Activated B cell treated with CpG ODN at 0.5 μM for 24 hours (primary cell): ENCODE measurements around the gene DBN1. TPM values are rescaled to one million over a fixed set of nuclear protein-coding genes. Genes with fewer than 3 reads are reported as not detected.

Experiments
- ATAC-seq: fragments of 200-7000 bp; cut with Tn5 transposase; one replicate; pipeline ENCODE4 v1.10.0; 2021; ENCODE audit warnings: low read depth, mild to moderate bottlenecking, moderate library complexity
- CTCF ChIA-PET: fragments of 350-600 bp; sonication (Branson Sonifier 250); formaldehyde crosslinking; loops from one replicate; lab custom pipeline; 2021; ENCODE audit warnings: antibody characterized with exemption; lab: Charles Lee
- POLR2A ChIA-PET: fragments of 350-600 bp; sonication (Branson Sonifier 250); formaldehyde crosslinking; loops from one replicate; lab custom pipeline; 2021; ENCODE audit warnings: antibody characterized with exemption; lab: Charles Lee
- DNase-seq: peaks from one replicate; pipeline ENCODE4 v3.0.0; 2022
- H3K27ac Mint-ChIP-seq: one replicate; pipeline ENCODE4 v1.8.0; 2020; ENCODE audit warnings: mixed read lengths
- H3K27me3 Mint-ChIP-seq: one replicate; pipeline ENCODE4 v1.8.0; 2021; ENCODE audit warnings: mixed read lengths
- H3K36me3 Mint-ChIP-seq: one replicate; pipeline ENCODE4 v1.8.0; 2021; ENCODE audit warnings: low read depth, mixed read lengths
- H3K4me1 Mint-ChIP-seq: one replicate; pipeline ENCODE4 v1.8.0; 2021; ENCODE audit warnings: mixed read lengths
- H3K4me3 Mint-ChIP-seq: one replicate; pipeline ENCODE4 v1.8.0; 2020; ENCODE audit warnings: mild to moderate bottlenecking, mixed read lengths
- H3K9me3 Mint-ChIP-seq: one replicate; pipeline ENCODE4 v1.8.0; 2020; ENCODE audit warnings: mixed read lengths
- CTCF ChIP-seq: fragments of 200-600 bp; IDR thresholded peaks from one replicate; pipeline ENCODE4 v1.8.0; 2022; ENCODE audit warnings: antibody characterized with exemption, mild to moderate bottlenecking
- intact Hi-C: fragments of 100-400 bp; cut with micrococcal nuclease; formaldehyde crosslinking; loops from one replicate; pipeline ENCODE4 v1.15.1; 2024
- total RNA-seq: library from RNA; stranded (reverse); gene quantifications from 2 replicates; pipeline ENCODE4 v1.2.3, GENCODE V29; 2022

Gene DBN1
- total RNA-seq, 1 donor from 2014 or later: 3.9 TPM

GRCh38 chr5:177438468-177438867, 35.0 kb downstream of the DBN1 start:
- POLR2A ChIA-PET: interaction anchor here (0.8 to 3.2 kb wide), 2 partner anchors 11 kb away, joined by 4 to 14 read pairs; partner anchors contain the start of gene GRK6

GRCh38 chr5:177437623-177438022, 35.8 kb downstream of the DBN1 start:
- no peaks in the 10 kb centered on the region for H3K27me3 Mint-ChIP-seq
- POLR2A ChIA-PET: interaction anchor here (0.6 to 3.2 kb wide), 3 partner anchors 11 to 20 kb away, joined by 3 to 14 read pairs (median 4); partner anchors contain the start of gene GRK6
- CTCF ChIA-PET: interaction anchor here (1.6 kb wide), 1 partner anchor 47 kb away, joined by 3 read pairs; no protein-coding TSS in a partner anchor

More at GRCh38 chr5:177438468-177438867, 35.0 kb downstream of the DBN1 start:
- no peaks in the 10 kb centered on the region for H3K27me3 Mint-ChIP-seq
- no peaks in the 10 kb centered on the region for H3K9me3 Mint-ChIP-seq
- no peak for DNase-seq
- no peak for ATAC-seq
- CTCF ChIA-PET: interaction anchor here (1.6 kb wide), 1 partner anchor 48 kb away, joined by 3 read pairs; no protein-coding TSS in a partner anchor
- peaks cover 21% of the 10 kb centered on the region for H3K4me1 Mint-ChIP-seq
- intact Hi-C loops: no loop called here
- peaks cover 78% of the 10 kb centered on the region for H3K36me3 Mint-ChIP-seq
- H3K27ac Mint-ChIP-seq: no peak overlapping the region
- H3K4me3 Mint-ChIP-seq: no peak overlapping the region
- no peak for TF ChIP-seq CTCF

GRCh38 chr5:177435847-177436536, 37.4 kb downstream of the DBN1 start:
- TF ChIP-seq CTCF: no peak
- no peak overlapping the region for H3K4me3 Mint-ChIP-seq
- intact Hi-C loops: no loop called here

More at GRCh38 chr5:177437623-177438022, 35.8 kb downstream of the DBN1 start:
- ATAC-seq (no peak), DNase-seq (no peak)
- H3K4me1 Mint-ChIP-seq: peaks cover 29% of the 10 kb centered on the region
- intact Hi-C loops: no loop called here
- no peaks in the 10 kb centered on the region for H3K9me3 Mint-ChIP-seq
- H3K4me3 Mint-ChIP-seq: no peak overlapping the region
- TF ChIP-seq CTCF: no peak
- peaks cover 81% of the 10 kb centered on the region for H3K36me3 Mint-ChIP-seq
- H3K27ac Mint-ChIP-seq: no peak overlapping the region

GRCh38 chr5:177434942-177435738, 38.3 kb downstream of the DBN1 start:
- ATAC-seq (no peak), DNase-seq (no peak)
- H3K9me3 Mint-ChIP-seq: no peaks in the 10 kb centered on the region
- peaks cover 70% of the 10 kb centered on the region for H3K36me3 Mint-ChIP-seq
- no peak overlapping the region for H3K27ac Mint-ChIP-seq
- intact Hi-C loops: no loop called here
- ChIA-PET CTCF (interaction anchor here (1.9 kb wide), 1 partner anchor 19 kb away, joined by 5 read pairs; no protein-coding TSS in a partner anchor), POLR2A (interaction anchor here (1.5 to 12.5 kb wide), 2 partner anchors 9 to 10 kb away, joined by 3 to 296 read pairs; partner anchors contain the start of genes GRK6 and PRR7)
- no peak for TF ChIP-seq CTCF
- H3K4me1 Mint-ChIP-seq: peaks cover 54% of the 10 kb centered on the region
- no peak overlapping the region for H3K4me3 Mint-ChIP-seq
- H3K27me3 Mint-ChIP-seq: no peaks in the 10 kb centered on the region

More at GRCh38 chr5:177435847-177436536, 37.4 kb downstream of the DBN1 start:
- DNase-seq (no peak), ATAC-seq (no peak)
- no peak overlapping the region for H3K27ac Mint-ChIP-seq
- no peaks in the 10 kb centered on the region for H3K9me3 Mint-ChIP-seq
- POLR2A ChIA-PET: interaction anchor here (3.2 kb wide), 1 partner anchor 9 kb away, joined by 14 read pairs; the partner anchor contains the start of gene GRK6
- no peaks in the 10 kb centered on the region for H3K27me3 Mint-ChIP-seq
- CTCF ChIA-PET: no interaction called here
- peaks cover 70% of the 10 kb centered on the region for H3K36me3 Mint-ChIP-seq
- H3K4me1 Mint-ChIP-seq: peaks cover 46% of the 10 kb centered on the region
